Neural progenitor cell (in vitro differentiated cells): ENCODE results near the gene RNF40.

Experiments
- EZH2 ChIP-seq: fragments of 200-600 bp; sonication (generic); IDR thresholded peaks from 2 replicates; pipeline ENCODE4 v1.6.1; 2017; ENCODE audit warnings: antibody characterized with exemption, mild to moderate bottlenecking, moderate library complexity
- EZH2phosphoT487 ChIP-seq: fragments of 200-600 bp; sonication (generic); IDR thresholded peaks from 2 replicates; pipeline ENCODE4 v1.6.1; 2017; ENCODE audit warnings: antibody characterized with exemption
- TF ChIP-seq, protein P1 (sequence below): fragments of 200-600 bp; sonication (generic); IDR thresholded peaks from 2 replicates; pipeline ENCODE4 v1.5.1; 2017; ENCODE audit warnings: antibody characterized with exemption, mild to moderate bottlenecking

DNA sequence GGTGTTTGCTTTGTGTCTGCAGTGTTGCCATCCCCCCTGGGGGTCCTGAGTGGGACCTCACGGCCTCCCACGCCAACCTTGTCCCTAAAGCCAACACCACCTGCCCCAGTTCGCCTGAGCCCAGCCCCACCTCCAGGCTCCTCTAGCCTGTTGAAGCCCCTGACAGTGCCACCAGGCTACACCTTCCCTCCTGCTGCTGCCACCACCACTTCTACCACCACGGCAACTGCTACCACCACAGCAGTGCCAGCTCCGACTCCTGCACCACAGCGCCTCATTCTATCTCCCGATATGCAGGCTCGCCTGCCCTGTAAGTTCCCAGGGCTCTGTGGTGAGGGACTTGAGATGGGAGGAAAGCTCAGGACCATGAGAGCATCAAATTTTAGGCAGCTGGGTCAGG is 41.0 kb upstream of the RNF40 start:
- TF ChIP-seq, protein P1, sequence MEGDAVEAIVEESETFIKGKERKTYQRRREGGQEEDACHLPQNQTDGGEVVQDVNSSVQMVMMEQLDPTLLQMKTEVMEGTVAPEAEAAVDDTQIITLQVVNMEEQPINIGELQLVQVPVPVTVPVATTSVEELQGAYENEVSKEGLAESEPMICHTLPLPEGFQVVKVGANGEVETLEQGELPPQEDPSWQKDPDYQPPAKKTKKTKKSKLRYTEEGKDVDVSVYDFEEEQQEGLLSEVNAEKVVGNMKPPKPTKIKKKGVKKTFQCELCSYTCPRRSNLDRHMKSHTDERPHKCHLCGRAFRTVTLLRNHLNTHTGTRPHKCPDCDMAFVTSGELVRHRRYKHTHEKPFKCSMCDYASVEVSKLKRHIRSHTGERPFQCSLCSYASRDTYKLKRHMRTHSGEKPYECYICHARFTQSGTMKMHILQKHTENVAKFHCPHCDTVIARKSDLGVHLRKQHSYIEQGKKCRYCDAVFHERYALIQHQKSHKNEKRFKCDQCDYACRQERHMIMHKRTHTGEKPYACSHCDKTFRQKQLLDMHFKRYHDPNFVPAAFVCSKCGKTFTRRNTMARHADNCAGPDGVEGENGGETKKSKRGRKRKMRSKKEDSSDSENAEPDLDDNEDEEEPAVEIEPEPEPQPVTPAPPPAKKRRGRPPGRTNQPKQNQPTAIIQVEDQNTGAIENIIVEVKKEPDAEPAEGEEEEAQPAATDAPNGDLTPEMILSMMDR: no peak
- no peak for TF ChIP-seq EZH2
- no peak for TF ChIP-seq EZH2phosphoT487
